Lower lobe of right lung (tissue), 2 donors: ENCODE measurements around the gene UHMK1. TPM values are rescaled to one million over a fixed set of nuclear protein-coding genes. Genes with fewer than 3 reads are reported as not detected.
"Not testable (repeated sequence)": the region's sequence is repeated elsewhere in the genome, so short reads cannot be mapped to it uniquely, and the experiment has no call there.

ENCODE experiments used
- ATAC-seq, 2 donors: fragments of 200-7000 bp; cut with Tn5 transposase; one replicate each; pipeline ENCODE4 v1.9.1; 2020 to 2022; ENCODE audit warnings: mild to moderate bottlenecking in 2 of 2, moderate library complexity in 2 of 2
- DNase-seq: peaks from one replicate; pipeline ENCODE4 v3.0.0-alpha.2; 2020
- H3K27ac ChIP-seq: fragments of 200-600 bp; one replicate; pipeline ENCODE4 v1.8.0; 2022
- H3K27me3 ChIP-seq: fragments of 200-600 bp; one replicate; pipeline ENCODE4 v1.8.0; 2022; ENCODE audit warnings: low read depth
- H3K36me3 ChIP-seq: fragments of 200-600 bp; one replicate; pipeline ENCODE4 v1.8.0; 2022; ENCODE audit warnings: mild to moderate bottlenecking
- H3K4me1 ChIP-seq: fragments of 200-600 bp; one replicate; pipeline ENCODE4 v1.8.0; 2022
- H3K4me3 ChIP-seq: fragments of 200-600 bp; one replicate; pipeline ENCODE4 v1.8.0; 2022; ENCODE audit warnings: mild to moderate bottlenecking
- H3K9me3 ChIP-seq: fragments of 200-600 bp; one replicate; pipeline ENCODE4 v1.8.0; 2022
- CTCF ChIP-seq: fragments of 200-600 bp; IDR thresholded peaks from one replicate; pipeline ENCODE4 v1.8.0; 2022; ENCODE audit warnings: antibody characterized with exemption, mild to moderate bottlenecking
- intact Hi-C: fragments of 100-400 bp; cut with DNase I; formaldehyde crosslinking; loops from one replicate; pipeline ENCODE4 v1.11.0; 2022
- long read RNA-seq: library from polyadenylated mRNA; unstranded; transcript quantifications from one replicate; pipeline ENCODE4 v2.0.0, GENCODE V29; 2021
- total RNA-seq: library from RNA; stranded (reverse); fragmentation: NEBNext Ultra II Directional; extraction: Animal tissue kit (Norgen Biotek cat#: 25700); gene quantifications from one replicate; pipeline ENCODE4 v1.2.1, GENCODE V29; 2021
- donor health status: DM: no; HTN: yes; CAD: no; lungs with severe emphysema.

The UHMK1 gene
- 56.4 TPM for total RNA-seq
- long read RNA-seq, full-length matches to known transcripts: 54 of 77 reads
- long read RNA-seq, partial matches to known transcripts: 5 of 77 reads
- long read RNA-seq, other reads (novel, unspliced or antisense): 18 of 77 reads

- DNase-seq (peak; percentile 94), ATAC-seq (peak; percentile 99 to 100)
- Histone ChIP-seq H3K4me3 (peak within 1 kb of the TSS; percentile 89), H3K9me3 (no peaks in the 10 kb centered on the region), H3K27me3 (no peaks in the 10 kb centered on the region), H3K36me3 (peaks cover 33% of the 10 kb centered on the region), H3K4me1 (peaks cover 23% of the 10 kb centered on the region), H3K27ac (peak within 1 kb of the TSS; percentile 96)
- TF ChIP-seq CTCF: no peak
- intact Hi-C loops: no loop called here
These were observed at the start of gene UHMK1 for GRCh38 chr1:162497723-162498495. Gene UHMK1, plus strand, starts transcription at chr1:162497818. Its CDS starts 183 bp downstream, at chr1:162498001.

- ATAC-seq, H3K9me3 ChIP-seq, intact Hi-C loops, DNase-seq, H3K36me3 ChIP-seq, H3K4me1 ChIP-seq, H3K27me3 ChIP-seq, H3K27ac ChIP-seq, H3K4me3 ChIP-seq: not testable (repeated sequence)
These were observed 43.3 kb upstream of the UHMK1 start for GRCh38 chr1:162454361-162454760.

- DNase-seq: no peak
- intact Hi-C loops: no loop called here
- H3K9me3 ChIP-seq: no peaks in the 10 kb centered on the region
- no peaks in the 10 kb centered on the region for H3K4me1 ChIP-seq
- no peaks in the 10 kb centered on the region for H3K27me3 ChIP-seq
- H3K27ac ChIP-seq: no peak overlapping the region
- no peaks in the 10 kb centered on the region for H3K36me3 ChIP-seq
- no peak overlapping the region for H3K4me3 ChIP-seq
- ATAC-seq: no peak
- no peak for TF ChIP-seq CTCF
These were observed 41.3 kb upstream of the UHMK1 start for GRCh38 chr1:162456323-162456722.

- H3K27ac ChIP-seq: no peak overlapping the region
- H3K36me3 ChIP-seq: no peaks in the 10 kb centered on the region
- intact Hi-C loops: no loop called here
- H3K4me1 ChIP-seq: no peaks in the 10 kb centered on the region
- no peak overlapping the region for H3K4me3 ChIP-seq
- TF ChIP-seq CTCF: no peak
- DNase-seq: no peak
- H3K27me3 ChIP-seq: no peaks in the 10 kb centered on the region
- ATAC-seq: no peak
- H3K9me3 ChIP-seq: no peaks in the 10 kb centered on the region
These were observed 39.4 kb upstream of the UHMK1 start for GRCh38 chr1:162458236-162458635.

GRCh38 chr1:162462425-162462824 is 35.2 kb upstream of the UHMK1 start:
- H3K36me3 ChIP-seq, H3K4me3 ChIP-seq, H3K9me3 ChIP-seq, ATAC-seq, H3K4me1 ChIP-seq, H3K27me3 ChIP-seq, DNase-seq, H3K27ac ChIP-seq, intact Hi-C loops: not testable (repeated sequence)

GRCh38 chr1:162463021-162463420 is 34.6 kb upstream of the UHMK1 start:
- Histone ChIP-seq H3K4me1 (no peaks in the 10 kb centered on the region), H3K27ac (no peak overlapping the region), H3K4me3 (no peak overlapping the region), H3K36me3 (no peaks in the 10 kb centered on the region), H3K9me3 (no peaks in the 10 kb centered on the region), H3K27me3 (no peaks in the 10 kb centered on the region)
- ATAC-seq (no peak), DNase-seq (no peak)
- intact Hi-C loops: no loop called here
- no peak for TF ChIP-seq CTCF
